Left forelimb (tissue), 1 donor: Measurements from ENCODE around the gene MLLT10.
A peak's percentile ranks its signal among the peaks of the same experiment; 100 is the strongest.
"Not testable (repeated sequence)": the region's sequence is repeated elsewhere in the genome, so short reads cannot be mapped to it uniquely, and the experiment has no call there.

Experiments
- DNase-seq: peaks from one replicate; pipeline ENCODE4 v3.0.0-alpha.2; 2018; ENCODE audit warnings: low spot score

Gene MLLT10

GRCh38 chr10:21700474-21700873 lies 166.4 kb downstream of the MLLT10 start:
- no peak for DNase-seq

GRCh38 chr10:21702633-21703111 lies 168.6 kb downstream of the MLLT10 start:
- no peak for DNase-seq

GRCh38 chr10:21705142-21705827 lies 171.3 kb downstream of the MLLT10 start:
- DNase-seq = no peak

GRCh38 chr10:21705828-21706176 lies 171.8 kb downstream of the MLLT10 start:
- no peak for DNase-seq

- DNase-seq = no peak
Measured at GRCh38 chr10:21707498-21707897, 173.5 kb downstream of the MLLT10 start.

GRCh38 chr10:21712975-21713374 lies 178.9 kb downstream of the MLLT10 start:
- DNase-seq = no peak

GRCh38 chr10:21715531-21716195 lies 181.6 kb downstream of the MLLT10 start:
- DNase-seq = no peak

- DNase-seq = not testable (repeated sequence)
Measured at GRCh38 chr10:21717437-21718054, 183.5 kb downstream of the MLLT10 start.

- no peak for DNase-seq
Measured at GRCh38 chr10:21719502-21719901, 185.5 kb downstream of the MLLT10 start.

GRCh38 chr10:21720090-21720489 lies 186.1 kb downstream of the MLLT10 start:
- DNase-seq = no peak

GRCh38 chr10:21721000-21721665 lies 187.1 kb downstream of the MLLT10 start:
- DNase-seq = no peak

- DNase-seq = no peak
Measured at GRCh38 chr10:21722209-21722608, 188.2 kb downstream of the MLLT10 start.

GRCh38 chr10:21724020-21724589 lies 190.1 kb downstream of the MLLT10 start:
- DNase-seq = no peak

- DNase-seq = peak; percentile 85
Measured at GRCh38 chr10:21724687-21725367, 190.8 kb downstream of the MLLT10 start.

GRCh38 chr10:21726601-21727225 lies 192.7 kb downstream of the MLLT10 start:
- no peak for DNase-seq

- DNase-seq = no peak
Measured at GRCh38 chr10:21727452-21728168, 193.6 kb downstream of the MLLT10 start.

- no peak for DNase-seq
Measured at GRCh38 chr10:21728618-21729017, 194.6 kb downstream of the MLLT10 start.

- DNase-seq = peak; percentile 83
Measured at GRCh38 chr10:21732067-21732772, 198.2 kb downstream of the MLLT10 start.

GRCh38 chr10:21733710-21734109 lies 199.7 kb downstream of the MLLT10 start:
- no peak for DNase-seq

- no peak for DNase-seq
Measured at GRCh38 chr10:21737106-21737505, 203.1 kb downstream of the MLLT10 start.
